SK-N-SH treated with all-trans-retinoic acid at 6 μM for 48 hours (cell line): Measurements from ENCODE around the gene KRT36.

ENCODE experiments used
- ARNTL ChIP-seq: fragments of 450-650 bp; formaldehyde crosslinking; IDR thresholded peaks from 2 replicates; pipeline ENCODE4 v1.5.0; 2020; ENCODE audit warnings: low read depth, mild to moderate bottlenecking, moderate library complexity, borderline replicate concordance
- BACH2 ChIP-seq: fragments of 250-450 bp; sonication (Bioruptor Pico); IDR thresholded peaks from 2 replicates; pipeline ENCODE4 v1.9.0; 2021; ENCODE audit warnings: mild to moderate bottlenecking, borderline replicate concordance
- CSDC2 ChIP-seq: fragments of 250-450 bp; sonication (Bioruptor Pico); IDR thresholded peaks from 2 replicates; pipeline ENCODE4 v1.5.0; 2020; ENCODE audit warnings: mild to moderate bottlenecking, moderate library complexity
- OSR1 ChIP-seq: fragments of 250-450 bp; sonication (Bioruptor Pico); IDR thresholded peaks from 2 replicates; pipeline ENCODE4 v1.8.0; 2022; ENCODE audit warnings: moderate library complexity, mild to moderate bottlenecking, inconsistent platforms
- PPARA ChIP-seq: fragments of 250-450 bp; sonication (Bioruptor Pico); IDR thresholded peaks from 2 replicates; pipeline ENCODE4 v1.5.0; 2020; ENCODE audit warnings: mild to moderate bottlenecking, borderline replicate concordance
- SNAI2 ChIP-seq: fragments of 250-450 bp; sonication (Bioruptor Pico); IDR thresholded peaks from 2 replicates; pipeline ENCODE4 v1.5.0; 2020; ENCODE audit warnings: mild to moderate bottlenecking, moderate library complexity
- ZNF8 ChIP-seq: fragments of 450-650 bp; formaldehyde crosslinking; IDR thresholded peaks from 2 replicates; pipeline ENCODE4 v1.5.0; 2020; ENCODE audit warnings: mild to moderate bottlenecking, moderate library complexity
- TF ChIP-seq, protein P1 (sequence below): fragments of 250-450 bp; sonication (Bioruptor Pico); IDR thresholded peaks from 2 replicates; pipeline ENCODE4 v1.8.0; 2020; ENCODE audit warnings: mild to moderate bottlenecking, moderate library complexity, borderline replicate concordance

- TF ChIP-seq ARNTL (CRISPR knock-in tag): no peak
- TF ChIP-seq OSR1 (CRISPR knock-in tag): no peak
- no peak for TF ChIP-seq BACH2
- no peak for TF ChIP-seq CSDC2 (CRISPR knock-in tag)
- TF ChIP-seq SNAI2 (CRISPR knock-in tag): no peak
- TF ChIP-seq ZNF8 (CRISPR knock-in tag): no peak
- no peak for TF ChIP-seq PPARA
- TF ChIP-seq, protein P1, sequence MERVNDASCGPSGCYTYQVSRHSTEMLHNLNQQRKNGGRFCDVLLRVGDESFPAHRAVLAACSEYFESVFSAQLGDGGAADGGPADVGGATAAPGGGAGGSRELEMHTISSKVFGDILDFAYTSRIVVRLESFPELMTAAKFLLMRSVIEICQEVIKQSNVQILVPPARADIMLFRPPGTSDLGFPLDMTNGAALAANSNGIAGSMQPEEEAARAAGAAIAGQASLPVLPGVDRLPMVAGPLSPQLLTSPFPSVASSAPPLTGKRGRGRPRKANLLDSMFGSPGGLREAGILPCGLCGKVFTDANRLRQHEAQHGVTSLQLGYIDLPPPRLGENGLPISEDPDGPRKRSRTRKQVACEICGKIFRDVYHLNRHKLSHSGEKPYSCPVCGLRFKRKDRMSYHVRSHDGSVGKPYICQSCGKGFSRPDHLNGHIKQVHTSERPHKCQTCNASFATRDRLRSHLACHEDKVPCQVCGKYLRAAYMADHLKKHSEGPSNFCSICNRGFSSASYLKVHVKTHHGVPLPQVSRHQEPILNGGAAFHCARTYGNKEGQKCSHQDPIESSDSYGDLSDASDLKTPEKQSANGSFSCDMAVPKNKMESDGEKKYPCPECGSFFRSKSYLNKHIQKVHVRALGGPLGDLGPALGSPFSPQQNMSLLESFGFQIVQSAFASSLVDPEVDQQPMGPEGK: no peak
These were observed 48.3 kb upstream of the KRT36 start for GRCh38 chr17:41537990-41538389.
